IMR-90 (cell line): ENCODE data around the gene CGB7. TPM values are rescaled to one million over a fixed set of nuclear protein-coding genes. Genes with fewer than 3 reads are reported as not detected.

ENCODE experiments used
- ATAC-seq: fragments of 200-7000 bp; cut with Tn5 transposase; 2 replicates; pipeline ENCODE4 v1.9.1; 2020; ENCODE audit warnings: low read depth, mild to moderate bottlenecking, moderate library complexity
- Bru-seq: library from RNA; stranded (reverse); fragments of 400-500 nt; gene quantifications from one replicate; lab custom pipeline; 2021; lab: Mats Ljungman, UMichigan
- BruChase-seq, 2 experiments: library from RNA; stranded (reverse); fragments of 400-500 nt; gene quantifications; one replicate each; lab custom pipeline; 2021; lab: Mats Ljungman, UMichigan
- BruUV-seq: library from RNA; stranded (reverse); fragments of 400-500 nt; replicated peaks from 2 replicates; lab custom pipeline; 2021; lab: Mats Ljungman, UMichigan
- CTCF ChIA-PET: fragments of 300-600 bp; formaldehyde crosslinking; extraction: SDS; loops from one replicate; lab custom pipeline; 2021; ENCODE audit warnings: antibody characterized with exemption; lab: Yijun Ruan, JAX
- POLR2A ChIA-PET: fragments of 300-600 bp; sonication (Branson Sonifier 250); formaldehyde crosslinking; loops from one replicate; lab custom pipeline; 2022; ENCODE audit warnings: antibody characterized with exemption; ENCODE audit not compliant: unreplicated experiment; lab: Charles Lee
- DNase-seq: peaks from one replicate; pipeline ENCODE4 v3.0.0; 2013
- H2AFZ ChIP-seq: replicated peaks from 2 replicates; pipeline ENCODE3; 2013; ENCODE audit warnings: low read length, mild to moderate bottlenecking; ENCODE audit not compliant: poor library complexity
- H2AK5ac ChIP-seq: 2 replicates; pipeline ENCODE4 v1.6.1; 2013; ENCODE audit warnings: low read depth, low read length, inconsistent platforms
- H2AK9ac ChIP-seq: replicated peaks from 2 replicates; pipeline ENCODE3; 2013; ENCODE audit warnings: mild to moderate bottlenecking, low read depth, low read length, moderate library complexity; ENCODE audit not compliant: poor library complexity
- H2BK120ac ChIP-seq: 2 replicates; pipeline ENCODE4 v1.6.1; 2013; ENCODE audit warnings: low read depth, low read length, inconsistent platforms
- H2BK15ac ChIP-seq: 3 replicates; pipeline ENCODE4 v1.6.1; 2013; ENCODE audit warnings: low read depth, low read length, inconsistent platforms
- H2BK20ac ChIP-seq: 2 replicates; pipeline ENCODE4 v1.6.1; 2013; ENCODE audit warnings: low read depth, mild to moderate bottlenecking, inconsistent platforms, low read length, moderate library complexity
- H2BK5ac ChIP-seq: 2 replicates; pipeline ENCODE4 v1.6.1; 2013; ENCODE audit warnings: mild to moderate bottlenecking, low read depth, low read length, inconsistent platforms; ENCODE audit not compliant: poor library complexity, severe bottlenecking
- H3K14ac ChIP-seq: replicated peaks from 2 replicates; pipeline ENCODE4 v1.6.1; 2013; ENCODE audit warnings: low read depth, low read length, inconsistent platforms
- H3K18ac ChIP-seq: 2 replicates; pipeline ENCODE4 v1.6.1; 2013; ENCODE audit warnings: low read depth, low read length, control low read depth
- H3K23ac ChIP-seq: 2 replicates; pipeline ENCODE4 v1.6.1; 2013; ENCODE audit warnings: low read depth, low read length, inconsistent platforms
- H3K27ac ChIP-seq: 2 replicates; pipeline ENCODE4 v1.5.1; 2013; ENCODE audit warnings: mild to moderate bottlenecking, control low read depth, low read length; ENCODE audit not compliant: insufficient read depth
- H3K27me3 ChIP-seq: 2 replicates; pipeline ENCODE4 v1.6.1; 2013; ENCODE audit warnings: low read length; ENCODE audit not compliant: control insufficient read depth, insufficient read depth
- H3K36me3 ChIP-seq: 2 replicates; pipeline ENCODE4 v1.6.1; 2013; ENCODE audit warnings: low read length, mixed read lengths; ENCODE audit not compliant: control insufficient read depth, insufficient read depth
- H3K4ac ChIP-seq: 2 replicates; pipeline ENCODE4 v1.6.1; 2013; ENCODE audit warnings: low read depth, low read length, inconsistent platforms
- H3K4me1 ChIP-seq: 2 replicates; pipeline ENCODE4 v1.6.1; 2013; ENCODE audit warnings: low read length, mixed read lengths; ENCODE audit not compliant: control insufficient read depth, insufficient read depth
- H3K4me2 ChIP-seq: 2 replicates; pipeline ENCODE4 v1.6.1; 2013; ENCODE audit warnings: low read depth, mild to moderate bottlenecking, control low read depth, low read length, moderate library complexity
- H3K4me3 ChIP-seq: 2 replicates; pipeline ENCODE4 v1.5.1; 2013; ENCODE audit warnings: low read depth, mild to moderate bottlenecking, control low read depth, low read length, moderate library complexity; ENCODE audit not compliant: insufficient read depth
- H3K56ac ChIP-seq: 2 replicates; pipeline ENCODE4 v1.6.1; 2013; ENCODE audit warnings: low read length, inconsistent platforms; ENCODE audit not compliant: insufficient read depth; ENCODE audit errors: extremely low read depth
- H3K79me1 ChIP-seq, 2 experiments: 2 replicates each; pipeline ENCODE4 v1.6.1; 2013; ENCODE audit warnings: low read length in 2 of 2, inconsistent platforms in 1 of 2, low read depth in 1 of 2
- H3K9ac ChIP-seq: 2 replicates; pipeline ENCODE4 v1.6.1; 2013; ENCODE audit warnings: low read depth, low read length, control low read depth
- H3K9me1 ChIP-seq: 2 replicates; pipeline ENCODE4 v1.6.1; 2013; ENCODE audit warnings: low read length, inconsistent platforms; ENCODE audit not compliant: insufficient read depth
- H3K9me3 ChIP-seq: 2 replicates; pipeline ENCODE4 v1.6.1; 2013; ENCODE audit warnings: low read length; ENCODE audit not compliant: control insufficient read depth, insufficient read depth
- H4K20me1 ChIP-seq: 2 replicates; pipeline ENCODE4 v1.6.1; 2013; ENCODE audit warnings: low read length, inconsistent platforms; ENCODE audit not compliant: insufficient read depth
- H4K5ac ChIP-seq: 2 replicates; pipeline ENCODE4 v1.6.1; 2013; ENCODE audit warnings: mild to moderate bottlenecking, low read depth, low read length, control low read depth
- H4K8ac ChIP-seq, 2 experiments: 2 replicates each; pipeline ENCODE4 v1.6.1; 2013; ENCODE audit warnings: low read depth in 2 of 2, low read length in 2 of 2, control low read depth in 1 of 2, inconsistent platforms in 1 of 2
- H4K91ac ChIP-seq: 2 replicates; pipeline ENCODE4 v1.6.1; 2013; ENCODE audit warnings: low read depth, low read length, inconsistent platforms; ENCODE audit not compliant: insufficient read depth
- CHD1 ChIP-seq: IDR thresholded peaks from 2 replicates; pipeline ENCODE4 v1.6.1; 2012; ENCODE audit warnings: low read depth, low read length, improper control_type of control experiment
- ELK1 ChIP-seq: fragments of 150-350 bp; IDR thresholded peaks from 2 replicates; pipeline ENCODE4 v1.6.1; 2016; ENCODE audit warnings: low read depth, mild to moderate bottlenecking, low read length, moderate library complexity, borderline replicate concordance
- FOS ChIP-seq: fragments of 150-350 bp; IDR thresholded peaks from 2 replicates; pipeline ENCODE4 v1.6.1; 2016; ENCODE audit warnings: low read depth, low read length
- MAFK ChIP-seq: IDR thresholded peaks from 2 replicates; pipeline ENCODE4 v1.6.1; 2012; ENCODE audit warnings: low read depth, low read length, improper control_type of control experiment
- MAZ ChIP-seq: IDR thresholded peaks from 2 replicates; pipeline ENCODE4 v1.6.1; 2012; ENCODE audit warnings: low read depth, mild to moderate bottlenecking, low read length, improper control_type of control experiment, moderate library complexity, borderline replicate concordance
- NFE2L2 ChIP-seq: fragments of 150-350 bp; IDR thresholded peaks from 2 replicates; pipeline ENCODE4 v1.6.1; 2016; ENCODE audit warnings: low read depth, mild to moderate bottlenecking, low read length
- RAD21 ChIP-seq: IDR thresholded peaks from 2 replicates; pipeline ENCODE4 v1.6.1; 2012; ENCODE audit warnings: low read length, improper control_type of control experiment
- RFX5 ChIP-seq: IDR thresholded peaks from 2 replicates; pipeline ENCODE4 v1.8.0; 2012; ENCODE audit warnings: low read depth, mild to moderate bottlenecking, low read length, moderate library complexity
- SMC3 ChIP-seq: fragments of 150-350 bp; IDR thresholded peaks from 2 replicates; pipeline ENCODE4 v1.6.1; 2016; ENCODE audit warnings: low read depth, mild to moderate bottlenecking, antibody characterized with exemption, low read length, moderate library complexity
- WGBS, 2 experiments: methylation state at CpG; one replicate each; pipeline versions ENCODE4 v1.1.5 to v1.1.7; 2013; ENCODE audit warnings: missing lambda C conversion rate in 2 of 2; ENCODE audit not compliant: insufficient read length in 1 of 2; ENCODE audit errors: extremely low coverage in 2 of 2; 5-methylcytosine and 5-hydroxymethylcytosine counted together
- dilution Hi-C: fragments of 300-500 bp; cut with HindIII; formaldehyde crosslinking; loops from one replicate; pipeline ENCODE4 v1.14.3; 2018; ENCODE audit warnings: low sequenced_read_pairs; ENCODE audit not compliant: unreplicated experiment
- in situ Hi-C: fragments of 300-500 bp; cut with MboI; formaldehyde crosslinking; loops from 3 replicates; pipeline ENCODE4 v1.14.3; 2019; ENCODE audit warnings: low sequenced_read_pairs, inconsistent platforms, mixed read lengths
- intact Hi-C: fragments of 100-400 bp; cut with micrococcal nuclease; formaldehyde crosslinking; loops from 2 replicates; pipeline ENCODE4 v1.10.0; 2022
- long read RNA-seq: library from polyadenylated mRNA; unstranded; transcript quantifications from one replicate; pipeline ENCODE4 v2.0.0, GENCODE V29; 2021; ENCODE audit not compliant: unreplicated experiment
- polyA plus RNA-seq, 3 experiments: library from polyadenylated mRNA; depleted of rRNA; stranded (reverse); fragments of >200 nt; gene quantifications; 2 replicates each; pipeline ENCODE4 v1.2.3, GENCODE V29; 2012; ENCODE audit warnings: low replicate concordance in 1 of 3
- total RNA-seq: library from RNA; depleted of rRNA; stranded (reverse); fragments of >200 nt; gene quantifications from 2 replicates; pipeline ENCODE4 v1.2.3, GENCODE V29; 2012; rRNA removed
- TF ChIP-seq, protein P1 (sequence below): fragments of 150-350 bp; IDR thresholded peaks from 2 replicates; pipeline ENCODE4 v1.6.1; 2017; ENCODE audit warnings: mild to moderate bottlenecking, antibody characterized with exemption, low read length, low read depth
- TF ChIP-seq, protein P2 (sequence below): conservative IDR thresholded peaks from 2 replicates; pipeline ENCODE4 v1.5.1; 2012; ENCODE audit warnings: mild to moderate bottlenecking, low read depth, low read length, improper control_type of control experiment

The CGB7 gene
- total RNA-seq, result not detected in 2 replicates
- polyA plus RNA-seq (2012; rRNA removed), result 1.7 and 1.9 TPM in 2 replicates
- polyA plus RNA-seq (2012; cell fraction: cytosol; rRNA removed), result 0.47 and 0.86 TPM in 2 replicates
- 6.8 and 17.2 TPM in 2 replicates for polyA plus RNA-seq (2012; cell fraction: nucleus; rRNA removed; ENCODE audit: low replicate concordance)
- Bru-seq, nascent RNA, result percentile 12 among the genes with signal in this experiment
- BruChase-seq, experiment 1, labeled RNA remaining after a 6-hour chase, result percentile 22 among the genes with signal in this experiment
- BruChase-seq, experiment 2, labeled RNA remaining after a 2-hour chase, result percentile 12 among the genes with signal in this experiment
- long read RNA-seq, result 0 reads

GRCh38 chr19:49057636-49058234, at the start of gene CGB7:
Gene CGB7, minus strand, starts transcription at chr19:49057749. Its CDS starts 2,374 bp downstream, at chr19:49055375.
- WGBS, 2 experiments, result 14% methylated on average over 7 of the region's 38 CpGs; no CpG with 5 or more reads in 1 of the 2 experiments
- peak; percentile 76 for ATAC-seq
- ChIA-PET CTCF (interaction anchor here (0.6 to 0.8 kb wide), 4 partner anchors 17 to 141 kb away, joined by 3 read pairs; no protein-coding TSS in a partner anchor), POLR2A (no interaction called here)
- intact Hi-C loops, result loop anchor here (5.0 kb wide), 1 partner anchor 65 kb away; the partner anchor contains the start of genes GYS1 and RUVBL2
- Histone ChIP-seq H2AFZ (peak within 1 kb of the TSS; percentile 95), H2BK120ac (0 out of 2 replicates have a peak within 1 kb of the TSS, but pooled peaks have one; percentile 34), H3K9me3 (no peaks in the 10 kb centered on the region), H4K20me1 (no peaks in the 10 kb centered on the region), H3K4me1 (peaks cover 2% of the 10 kb centered on the region; the same call in 1 of the 2 replicates), H2AK5ac (peak within 1 kb of the TSS; percentile 39), H3K4me2 (peak within 1 kb of the TSS; percentile 84), H2BK5ac (no peak within 1 kb of the TSS), H4K5ac (peak within 1 kb of the TSS; percentile 17; the same call in 1 of the 2 replicates), H3K9me1 (no peaks in the 10 kb centered on the region), H2BK15ac (no peak within 1 kb of the TSS), H3K27me3 (peaks cover 6% of the 10 kb centered on the region; the same call in 1 of the 2 replicates), H3K18ac (no peak within 1 kb of the TSS), H3K14ac (peak within 1 kb of the TSS; percentile 68), H3K79me1 (peaks cover 0 to 5% of the 10 kb centered on the region in 2 experiments; a peak in 3 of 4 replicates), H4K8ac (peak within 1 kb of the TSS in 1 of 2 experiments; percentile 60; a peak in 2 of 4 replicates), H4K91ac (peak within 1 kb of the TSS; percentile 62; the same call in 1 of the 2 replicates), H3K27ac (no peak within 1 kb of the TSS; the same call in 1 of the 2 replicates), H2AK9ac (peak within 1 kb of the TSS; percentile 60), H3K4me3 (peak within 1 kb of the TSS; percentile 61), H3K4ac (peak within 1 kb of the TSS; percentile 16; the same call in 1 of the 2 replicates), H3K56ac (no peak within 1 kb of the TSS), H3K23ac (peak within 1 kb of the TSS; percentile 89), H2BK20ac (0 out of 2 replicates have a peak within 1 kb of the TSS, but pooled peaks have one; percentile 10), H3K36me3 (no peaks in the 10 kb centered on the region), H3K9ac (peak within 1 kb of the TSS; percentile 39; the same call in 1 of the 2 replicates)
- no peak for TF ChIP-seq CHD1
- no peak for TF ChIP-seq RAD21
- TF ChIP-seq RFX5, result no peak
- no peak for TF ChIP-seq NFE2L2
- no peak for TF ChIP-seq FOS
- no peak for TF ChIP-seq MAZ
- TF ChIP-seq, protein P1, sequence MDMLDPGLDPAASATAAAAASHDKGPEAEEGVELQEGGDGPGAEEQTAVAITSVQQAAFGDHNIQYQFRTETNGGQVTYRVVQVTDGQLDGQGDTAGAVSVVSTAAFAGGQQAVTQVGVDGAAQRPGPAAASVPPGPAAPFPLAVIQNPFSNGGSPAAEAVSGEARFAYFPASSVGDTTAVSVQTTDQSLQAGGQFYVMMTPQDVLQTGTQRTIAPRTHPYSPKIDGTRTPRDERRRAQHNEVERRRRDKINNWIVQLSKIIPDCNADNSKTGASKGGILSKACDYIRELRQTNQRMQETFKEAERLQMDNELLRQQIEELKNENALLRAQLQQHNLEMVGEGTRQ, result no peak
- no peak for TF ChIP-seq SMC3
- TF ChIP-seq MAFK, result no peak
- TF ChIP-seq, protein P2, sequence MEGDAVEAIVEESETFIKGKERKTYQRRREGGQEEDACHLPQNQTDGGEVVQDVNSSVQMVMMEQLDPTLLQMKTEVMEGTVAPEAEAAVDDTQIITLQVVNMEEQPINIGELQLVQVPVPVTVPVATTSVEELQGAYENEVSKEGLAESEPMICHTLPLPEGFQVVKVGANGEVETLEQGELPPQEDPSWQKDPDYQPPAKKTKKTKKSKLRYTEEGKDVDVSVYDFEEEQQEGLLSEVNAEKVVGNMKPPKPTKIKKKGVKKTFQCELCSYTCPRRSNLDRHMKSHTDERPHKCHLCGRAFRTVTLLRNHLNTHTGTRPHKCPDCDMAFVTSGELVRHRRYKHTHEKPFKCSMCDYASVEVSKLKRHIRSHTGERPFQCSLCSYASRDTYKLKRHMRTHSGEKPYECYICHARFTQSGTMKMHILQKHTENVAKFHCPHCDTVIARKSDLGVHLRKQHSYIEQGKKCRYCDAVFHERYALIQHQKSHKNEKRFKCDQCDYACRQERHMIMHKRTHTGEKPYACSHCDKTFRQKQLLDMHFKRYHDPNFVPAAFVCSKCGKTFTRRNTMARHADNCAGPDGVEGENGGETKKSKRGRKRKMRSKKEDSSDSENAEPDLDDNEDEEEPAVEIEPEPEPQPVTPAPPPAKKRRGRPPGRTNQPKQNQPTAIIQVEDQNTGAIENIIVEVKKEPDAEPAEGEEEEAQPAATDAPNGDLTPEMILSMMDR, result no peak
- no peak for TF ChIP-seq ELK1
- no TSS peak for BruUV-seq
- dilution Hi-C loops, result no loop called here
- in situ Hi-C loops, result no loop called here
- DNase-seq, result peak; percentile 35
